AG08396 (cell line): Measurements from ENCODE around the gene GJB4.
"Not testable (repeated sequence)": the region's sequence is repeated elsewhere in the genome, so short reads cannot be mapped to it uniquely, and the experiment has no call there.

ENCODE experiments used
- DNase-seq: peaks from one replicate; pipeline ENCODE4 v3.0.0; 2012; ENCODE audit warnings: low spot score, mixed read lengths

Gene GJB4

GRCh38 chr1:34759503-34760357, at the start of gene GJB4:
TSS of gene GJB4 (plus strand) at chr1:34759740. CDS start at chr1:34761255, 1,515 bp downstream.
- DNase-seq, result no peak

GRCh38 chr1:34710812-34711211, 48.7 kb upstream of the GJB4 start:
- DNase-seq, result no peak

- no peak for DNase-seq
These were observed 48.1 kb upstream of the GJB4 start for GRCh38 chr1:34711485-34711884.

- DNase-seq, result no peak
These were observed 47.4 kb upstream of the GJB4 start for GRCh38 chr1:34712007-34712688.

GRCh38 chr1:34713443-34713842, 46.1 kb upstream of the GJB4 start:
- DNase-seq, result no peak

GRCh38 chr1:34714386-34714785, 45.2 kb upstream of the GJB4 start:
- no peak for DNase-seq

- DNase-seq, result no peak
These were observed 44.4 kb upstream of the GJB4 start for GRCh38 chr1:34715139-34715538.

GRCh38 chr1:34721241-34721640, 38.3 kb upstream of the GJB4 start:
- no peak for DNase-seq

GRCh38 chr1:34721646-34722355, 37.7 kb upstream of the GJB4 start:
- no peak for DNase-seq

GRCh38 chr1:34726861-34727260, 32.7 kb upstream of the GJB4 start:
- DNase-seq, result no peak

- no peak for DNase-seq
These were observed 29.1 kb upstream of the GJB4 start for GRCh38 chr1:34730485-34730884.

GRCh38 chr1:34732831-34733230, 26.7 kb upstream of the GJB4 start:
- DNase-seq, result not testable (repeated sequence)

- no peak for DNase-seq
These were observed 22.8 kb upstream of the GJB4 start for GRCh38 chr1:34736692-34737091.

- not testable (repeated sequence) for DNase-seq
These were observed 22.3 kb upstream of the GJB4 start for GRCh38 chr1:34737236-34737635.

GRCh38 chr1:34739613-34740012, 19.9 kb upstream of the GJB4 start:
- no peak for DNase-seq

GRCh38 chr1:34740161-34740868, 19.2 kb upstream of the GJB4 start:
- DNase-seq, result no peak

- DNase-seq, result peak; percentile 91
These were observed 16.8 kb upstream of the GJB4 start for GRCh38 chr1:34742667-34743270.

GRCh38 chr1:34743775-34744174, 15.8 kb upstream of the GJB4 start:
- no peak for DNase-seq

- DNase-seq, result no peak
These were observed 14.7 kb upstream of the GJB4 start for GRCh38 chr1:34744851-34745250.

GRCh38 chr1:34745666-34746065, 13.9 kb upstream of the GJB4 start:
- no peak for DNase-seq

- no peak for DNase-seq
These were observed 13.4 kb upstream of the GJB4 start for GRCh38 chr1:34746101-34746500.
